ENCODE results near the gene CASZ1.

CASZ1 gene

GRCh38 chr1:10814976-10815857, 18.8 kb upstream of the CASZ1 start:
- no peaks in the 10 kb centered on the region for H3K4me1 Mint-ChIP-seq
- no peak for DNase-seq
- no peak overlapping the region for H3K4me3 Mint-ChIP-seq
- no peak overlapping the region for H3K27ac Mint-ChIP-seq
- H3K36me3 Mint-ChIP-seq (ENCODE audit: low read depth): no peaks in the 10 kb centered on the region
- H3K27me3 Mint-ChIP-seq: peaks cover 4% of the 10 kb centered on the region
- ATAC-seq: no peak
- H3K9me3 Mint-ChIP-seq: no peaks in the 10 kb centered on the region

DNA sequence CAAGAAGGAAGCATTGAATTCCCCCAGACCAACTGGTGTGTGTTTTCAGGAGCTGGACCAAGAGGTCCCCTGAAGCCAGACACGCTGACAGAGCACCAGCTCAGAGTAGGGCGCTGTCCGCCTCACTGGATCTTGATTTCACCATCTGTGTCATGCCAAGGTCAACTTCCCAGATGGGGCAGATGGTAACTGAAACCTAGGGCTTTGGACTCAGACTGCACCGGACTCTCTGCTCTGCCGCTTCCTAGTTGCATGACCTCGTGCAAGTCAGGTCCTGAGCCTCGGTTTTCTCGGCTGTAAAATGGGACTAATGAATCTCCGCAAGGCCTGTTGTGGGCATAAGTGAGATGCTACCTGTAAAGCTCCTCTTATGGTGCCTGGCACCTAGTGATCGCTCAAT, 17.9 kb upstream of the CASZ1 start:
- no peaks in the 10 kb centered on the region for H3K36me3 Mint-ChIP-seq (ENCODE audit: low read depth)
- H3K4me1 Mint-ChIP-seq: no peaks in the 10 kb centered on the region
- H3K27ac Mint-ChIP-seq: no peak overlapping the region
- H3K9me3 Mint-ChIP-seq: no peaks in the 10 kb centered on the region
- no peak for ATAC-seq
- H3K4me3 Mint-ChIP-seq: no peak overlapping the region
- no peak for DNase-seq
- H3K27me3 Mint-ChIP-seq: peaks cover 7% of the 10 kb centered on the region

DNA sequence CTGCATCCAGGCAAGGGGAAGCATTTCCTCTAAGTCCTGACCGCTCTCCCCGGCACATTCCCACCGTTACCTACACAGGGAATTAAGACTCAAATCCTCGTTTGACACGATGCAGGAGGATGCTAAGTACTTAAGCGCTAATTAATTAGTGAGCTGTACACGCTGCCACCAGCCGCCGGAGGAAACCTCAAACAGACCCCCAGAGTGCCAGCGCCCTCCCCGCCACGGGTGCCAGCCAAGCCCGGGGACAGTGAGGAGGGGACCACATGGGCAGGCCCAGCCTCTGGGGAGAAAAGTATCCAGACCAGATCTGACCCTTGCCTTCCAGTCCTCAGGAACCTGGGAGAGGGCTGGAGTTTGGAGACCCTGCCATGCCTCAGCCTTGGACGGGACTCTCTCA, 17.4 kb upstream of the CASZ1 start:
- Mint-ChIP-seq H3K27me3 (peaks cover 12% of the 10 kb centered on the region), H3K27ac (no peak overlapping the region), H3K36me3 (ENCODE audit: low read depth) (no peaks in the 10 kb centered on the region), H3K4me1 (no peaks in the 10 kb centered on the region), H3K9me3 (no peaks in the 10 kb centered on the region), H3K4me3 (no peak overlapping the region)
- DNase-seq (no peak), ATAC-seq (no peak)

GRCh38 chr1:10812387-10812915, 16.0 kb upstream of the CASZ1 start:
- H3K27me3 Mint-ChIP-seq: peaks cover 16% of the 10 kb centered on the region
- ATAC-seq: no peak
- no peaks in the 10 kb centered on the region for H3K9me3 Mint-ChIP-seq
- no peak overlapping the region for H3K27ac Mint-ChIP-seq
- no peaks in the 10 kb centered on the region for H3K4me1 Mint-ChIP-seq
- H3K36me3 Mint-ChIP-seq (ENCODE audit: low read depth): no peaks in the 10 kb centered on the region
- no peak overlapping the region for H3K4me3 Mint-ChIP-seq
- DNase-seq: no peak

DNA sequence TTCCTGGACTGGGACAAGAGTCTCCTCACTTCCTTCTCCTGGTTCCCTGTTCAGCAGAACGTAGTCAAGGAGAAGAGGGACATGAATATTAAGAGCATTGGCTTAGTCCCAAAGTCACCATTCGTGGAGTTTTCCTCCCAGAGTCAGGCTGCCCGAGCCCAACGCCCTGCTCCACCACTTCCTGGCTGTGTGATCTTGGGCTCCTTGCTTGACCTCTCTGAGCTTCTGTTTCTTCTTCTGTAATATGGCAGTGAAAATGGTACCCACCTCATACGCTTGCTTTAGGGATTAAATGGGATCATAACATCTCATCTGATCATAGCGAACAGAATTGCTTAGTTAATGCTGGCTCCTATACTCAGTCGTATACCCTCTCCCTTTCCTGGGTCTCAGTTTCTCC, 12.0 kb upstream of the CASZ1 start:
- no peak overlapping the region for H3K4me3 Mint-ChIP-seq
- no peaks in the 10 kb centered on the region for H3K36me3 Mint-ChIP-seq (ENCODE audit: low read depth)
- H3K27ac Mint-ChIP-seq: no peak overlapping the region
- ATAC-seq (no peak), DNase-seq (no peak)
- H3K27me3 Mint-ChIP-seq: peaks cover 24% of the 10 kb centered on the region
- H3K9me3 Mint-ChIP-seq: no peaks in the 10 kb centered on the region
- peaks cover 10% of the 10 kb centered on the region for H3K4me1 Mint-ChIP-seq

DNA sequence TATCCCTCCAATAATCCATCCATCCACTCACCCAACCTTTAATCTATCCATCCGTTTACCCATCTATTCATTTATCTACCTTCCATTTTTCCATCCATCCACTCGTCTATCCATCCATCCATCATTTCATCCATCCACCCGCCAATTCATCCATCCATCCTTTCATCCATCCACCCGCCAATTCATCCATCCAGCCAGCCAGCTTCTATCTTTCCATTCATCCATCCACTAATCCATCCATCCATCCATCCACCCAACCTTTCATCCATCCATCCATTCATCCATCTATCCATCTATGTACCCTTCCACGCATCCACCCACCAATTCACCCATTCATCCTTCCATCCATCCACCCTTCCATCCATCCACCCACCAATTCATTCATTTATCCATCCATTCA, 10.5 kb upstream of the CASZ1 start:
- Mint-ChIP-seq H3K36me3 (ENCODE audit: low read depth) (no peaks in the 10 kb centered on the region), H3K27ac (no peak overlapping the region), H3K4me1 (peaks cover 12% of the 10 kb centered on the region), H3K9me3 (no peaks in the 10 kb centered on the region), H3K27me3 (peaks cover 34% of the 10 kb centered on the region), H3K4me3 (no peak overlapping the region)
- ATAC-seq (no peak), DNase-seq (no peak)

DNA sequence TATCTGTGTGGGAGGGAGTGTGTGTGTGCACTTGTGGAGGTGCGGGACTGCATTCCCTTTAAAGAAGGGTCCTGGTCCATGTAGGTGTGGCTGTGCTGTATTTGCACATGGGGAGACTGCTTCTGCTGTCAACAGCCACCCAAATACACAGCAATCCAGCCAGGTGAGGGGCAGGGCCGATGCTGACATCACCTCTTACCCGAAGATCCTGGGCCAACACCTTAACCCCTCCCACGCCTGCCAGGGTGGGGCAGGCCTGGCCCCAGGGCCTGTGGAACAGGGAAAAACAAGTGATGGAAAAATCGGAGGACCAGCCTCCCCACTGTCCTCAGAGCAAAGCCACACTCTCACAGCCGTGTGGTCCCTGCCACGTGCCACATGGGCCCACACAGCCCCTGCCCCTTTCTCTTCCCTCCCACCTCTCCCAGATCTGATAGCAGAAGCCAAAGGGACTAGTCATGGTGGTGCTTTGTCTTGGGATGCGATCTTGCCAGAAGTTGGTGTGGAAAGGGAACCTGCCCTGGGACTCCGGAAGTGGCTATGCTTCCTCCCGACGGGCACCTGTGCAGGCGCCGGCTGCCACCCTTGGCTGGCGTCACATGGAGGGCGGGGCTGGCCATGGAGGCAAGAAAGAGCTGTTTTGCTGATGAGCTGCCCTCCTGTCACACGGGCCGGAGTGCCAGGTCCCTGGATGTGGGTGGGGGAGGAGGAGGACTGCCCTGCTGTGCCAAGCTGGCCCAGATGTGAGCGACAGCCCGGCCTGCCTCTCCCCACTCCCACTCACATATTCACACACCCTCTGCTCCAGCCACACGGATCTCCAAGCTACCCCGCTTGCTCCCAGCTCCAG, 7.8 kb upstream of the CASZ1 start:
- Mint-ChIP-seq H3K9me3 (no peaks in the 10 kb centered on the region), H3K27ac (no peak overlapping the region), H3K36me3 (ENCODE audit: low read depth) (no peaks in the 10 kb centered on the region), H3K4me3 (no peak overlapping the region), H3K4me1 (peaks cover 12% of the 10 kb centered on the region), H3K27me3 (peaks cover 51% of the 10 kb centered on the region)
- peak; percentile 19 for DNase-seq
- no peak for ATAC-seq

GRCh38 chr1:10802944-10803715, 6.7 kb upstream of the CASZ1 start:
- Mint-ChIP-seq H3K27me3 (peaks cover 53% of the 10 kb centered on the region), H3K9me3 (no peaks in the 10 kb centered on the region), H3K4me1 (peaks cover 12% of the 10 kb centered on the region), H3K4me3 (no peak overlapping the region), H3K27ac (no peak overlapping the region), H3K36me3 (ENCODE audit: low read depth) (no peaks in the 10 kb centered on the region)
- no peak for ATAC-seq
- no peak for DNase-seq

GRCh38 chr1:10800778-10801177, 4.3 kb upstream of the CASZ1 start:
- Mint-ChIP-seq H3K36me3 (ENCODE audit: low read depth) (no peaks in the 10 kb centered on the region), H3K9me3 (no peaks in the 10 kb centered on the region), H3K4me3 (no peak overlapping the region), H3K27me3 (peaks cover 61% of the 10 kb centered on the region), H3K4me1 (peaks cover 12% of the 10 kb centered on the region), H3K27ac (no peak overlapping the region)
- ATAC-seq (no peak), DNase-seq (no peak)

DNA sequence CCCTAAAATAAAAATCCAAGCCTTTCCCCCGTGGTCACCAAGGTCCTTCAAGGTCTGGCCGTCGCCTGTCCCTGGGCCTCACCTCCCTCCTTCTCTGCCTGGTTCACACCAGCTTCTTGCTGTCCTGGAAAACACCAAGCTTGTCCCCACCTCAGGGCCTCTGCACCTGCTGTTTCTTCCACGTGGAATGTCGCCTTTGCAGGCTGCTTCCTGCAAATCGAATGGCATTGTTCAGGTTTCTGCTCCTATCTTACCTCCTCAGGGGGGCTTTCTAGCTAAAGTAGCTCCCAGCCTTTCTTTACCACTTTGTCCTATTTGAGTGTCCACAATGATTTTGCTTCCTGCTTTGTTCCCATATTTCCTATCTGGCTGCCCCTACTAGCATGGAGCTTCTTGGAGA, 3.3 kb upstream of the CASZ1 start:
- DNase-seq (no peak), ATAC-seq (no peak)
- peaks cover 14% of the 10 kb centered on the region for H3K4me1 Mint-ChIP-seq
- H3K9me3 Mint-ChIP-seq: no peaks in the 10 kb centered on the region
- no peak overlapping the region for H3K4me3 Mint-ChIP-seq
- H3K27me3 Mint-ChIP-seq: peaks cover 65% of the 10 kb centered on the region
- no peak overlapping the region for H3K27ac Mint-ChIP-seq
- H3K36me3 Mint-ChIP-seq (ENCODE audit: low read depth): no peaks in the 10 kb centered on the region

- Mint-ChIP-seq H3K27ac (no peak overlapping the region), H3K36me3 (ENCODE audit: low read depth) (no peaks in the 10 kb centered on the region), H3K4me1 (peaks cover 11% of the 10 kb centered on the region), H3K27me3 (peaks cover 61% of the 10 kb centered on the region), H3K9me3 (no peaks in the 10 kb centered on the region), H3K4me3 (peak overlapping the region; percentile 65)
- ATAC-seq (no peak), DNase-seq (no peak)
Observed at GRCh38 chr1:10795276-10796021, 997 bp downstream of the CASZ1 start.

GRCh38 chr1:10794724-10795275, 1.6 kb downstream of the CASZ1 start:
- peaks cover 56% of the 10 kb centered on the region for H3K27me3 Mint-ChIP-seq
- peaks cover 11% of the 10 kb centered on the region for H3K4me1 Mint-ChIP-seq
- no peak for DNase-seq
- ATAC-seq: no peak
- H3K4me3 Mint-ChIP-seq: peak overlapping the region; percentile 65
- no peaks in the 10 kb centered on the region for H3K9me3 Mint-ChIP-seq
- no peak overlapping the region for H3K27ac Mint-ChIP-seq
- H3K36me3 Mint-ChIP-seq (ENCODE audit: low read depth): no peaks in the 10 kb centered on the region

DNA sequence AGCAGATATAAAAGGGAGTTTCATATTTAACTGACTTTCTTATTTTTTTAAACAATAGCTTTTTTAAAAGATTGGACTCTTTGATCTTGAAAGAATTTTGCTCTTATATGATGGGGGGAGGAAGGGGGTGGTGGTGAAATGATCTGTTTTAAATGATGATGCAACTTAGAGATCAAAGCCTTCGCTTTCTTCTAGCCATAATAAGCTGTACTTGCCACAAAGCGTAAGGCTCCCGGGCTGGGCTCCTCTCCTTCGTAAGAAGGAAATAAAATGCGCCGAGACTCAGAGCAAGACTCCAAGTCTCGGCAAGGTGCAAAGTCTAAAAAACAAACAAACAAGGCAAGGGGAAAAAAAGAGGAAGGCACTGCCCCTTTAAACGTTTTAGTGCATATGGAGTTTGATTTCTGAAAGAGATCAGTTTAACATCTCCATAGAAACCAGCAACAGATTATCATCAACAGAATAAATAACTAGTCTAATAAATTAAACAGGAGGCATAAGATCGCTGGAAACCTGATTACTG, 3.3 kb downstream of the CASZ1 start:
- Mint-ChIP-seq H3K27me3 (peaks cover 43% of the 10 kb centered on the region), H3K4me1 (peaks cover 11% of the 10 kb centered on the region), H3K27ac (no peak overlapping the region), H3K4me3 (peak overlapping the region; percentile 28), H3K9me3 (no peaks in the 10 kb centered on the region), H3K36me3 (ENCODE audit: low read depth) (no peaks in the 10 kb centered on the region)
- ATAC-seq (no peak), DNase-seq (no peak)

Data from activated naive CD8-positive, alpha-beta T cell treated with anti-CD3 and anti-CD28 coated beads, Interleukin-2, amount 50 U/mL, for 24 hours (primary cell).